ENCODE results near the gene EHMT1.

The EHMT1 gene

GRCh38 chr9:137829260-137829996, 210.6 kb downstream of the EHMT1 start:
- DNase-seq (ENCODE audit: low read depth): no peak

- no peak for DNase-seq (ENCODE audit: low read depth)
These were observed 213.4 kb downstream of the EHMT1 start for GRCh38 chr9:137832191-137832700.

GRCh38 chr9:137832830-137833590, 214.2 kb downstream of the EHMT1 start:
- no peak for DNase-seq (ENCODE audit: low read depth)

GRCh38 chr9:137833721-137834613, 215.2 kb downstream of the EHMT1 start:
- DNase-seq (ENCODE audit: low read depth): no peak

GRCh38 chr9:137834846-137835546, 216.2 kb downstream of the EHMT1 start:
- DNase-seq (ENCODE audit: low read depth): no peak

- no peak for DNase-seq (ENCODE audit: low read depth)
These were observed 217.5 kb downstream of the EHMT1 start for GRCh38 chr9:137836151-137836830.

- no peak for DNase-seq (ENCODE audit: low read depth)
These were observed 218.0 kb downstream of the EHMT1 start for GRCh38 chr9:137836831-137837241.

- no peak for DNase-seq (ENCODE audit: low read depth)
These were observed 218.8 kb downstream of the EHMT1 start for GRCh38 chr9:137837345-137838278.

GRCh38 chr9:137838576-137838975, 219.8 kb downstream of the EHMT1 start:
- no peak for DNase-seq (ENCODE audit: low read depth)

GRCh38 chr9:137843355-137843754, 224.6 kb downstream of the EHMT1 start:
- DNase-seq (ENCODE audit: low read depth): no peak

GRCh38 chr9:137851516-137852267, 232.9 kb downstream of the EHMT1 start:
- no peak for DNase-seq (ENCODE audit: low read depth)

GRCh38 chr9:137853392-137853995, 234.7 kb downstream of the EHMT1 start:
- no peak for DNase-seq (ENCODE audit: low read depth)

- no peak for DNase-seq (ENCODE audit: low read depth)
These were observed 241.6 kb downstream of the EHMT1 start for GRCh38 chr9:137860361-137860760.

- no peak for DNase-seq (ENCODE audit: low read depth)
These were observed 246.9 kb downstream of the EHMT1 start for GRCh38 chr9:137865581-137866145.

GRCh38 chr9:137866226-137867141, 247.7 kb downstream of the EHMT1 start:
- DNase-seq (ENCODE audit: low read depth): no peak

- DNase-seq (ENCODE audit: low read depth): no peak
These were observed 251.6 kb downstream of the EHMT1 start for GRCh38 chr9:137870432-137870831.

- DNase-seq (ENCODE audit: low read depth): no peak
These were observed 253.5 kb downstream of the EHMT1 start for GRCh38 chr9:137872296-137872695.
